CD4-positive, alpha-beta T cell treated with Interleukin-15 for 4 hours (primary cell): ENCODE results near the gene KIAA0930.
A peak's percentile ranks its signal among the peaks of the same experiment; 100 is the strongest.
"Not testable (repeated sequence)": the region's sequence is repeated elsewhere in the genome, so short reads cannot be mapped to it uniquely, and the experiment has no call there.

Experiments
- DNase-seq: peaks from one replicate; pipeline ENCODE4 v3.0.0-alpha.2; 2020; ENCODE audit warnings: low spot score

The KIAA0930 gene

GRCh38 chr22:45262931-45263462 lies 22.3 kb upstream of the KIAA0930 start:
- DNase-seq = no peak

- DNase-seq = no peak
Observed at GRCh38 chr22:45262195-45262930, 21.7 kb upstream of the KIAA0930 start.

GRCh38 chr22:45261407-45262088 lies 20.9 kb upstream of the KIAA0930 start:
- DNase-seq = no peak

- DNase-seq = not testable (repeated sequence)
Observed at GRCh38 chr22:45260395-45260759, 19.7 kb upstream of the KIAA0930 start.

- no peak for DNase-seq
Observed at GRCh38 chr22:45259754-45260394, 19.2 kb upstream of the KIAA0930 start.

GRCh38 chr22:45257941-45258340 lies 17.2 kb upstream of the KIAA0930 start:
- not testable (repeated sequence) for DNase-seq

GRCh38 chr22:45254789-45255278 lies 14.1 kb upstream of the KIAA0930 start:
- DNase-seq = no peak

- no peak for DNase-seq
Observed at GRCh38 chr22:45254388-45254787, 13.7 kb upstream of the KIAA0930 start.

GRCh38 chr22:45253039-45253641 lies 12.4 kb upstream of the KIAA0930 start:
- no peak for DNase-seq

- no peak for DNase-seq
Observed at GRCh38 chr22:45251825-45252224, 11.1 kb upstream of the KIAA0930 start.

- peak; percentile 19 for DNase-seq
Observed at GRCh38 chr22:45248832-45249561, 8.3 kb upstream of the KIAA0930 start.

- DNase-seq = no peak
Observed at GRCh38 chr22:45246060-45246985, 5.6 kb upstream of the KIAA0930 start.

- DNase-seq = no peak
Observed at GRCh38 chr22:45244916-45245315, 4.2 kb upstream of the KIAA0930 start.

- DNase-seq = no peak
Observed at GRCh38 chr22:45242778-45243191, 2.1 kb upstream of the KIAA0930 start.

GRCh38 chr22:45240104-45240809 lies 437 bp downstream of the KIAA0930 start:
- DNase-seq = peak; percentile 7

GRCh38 chr22:45239681-45240051 lies 1.0 kb downstream of the KIAA0930 start:
- DNase-seq = no peak

- no peak for DNase-seq
Observed at GRCh38 chr22:45238957-45239680, 1.6 kb downstream of the KIAA0930 start.

- DNase-seq = no peak
Observed at GRCh38 chr22:45238076-45238956, 2.4 kb downstream of the KIAA0930 start.
